ENCODE data around the gene U2SURP.

The U2SURP gene

DNA sequence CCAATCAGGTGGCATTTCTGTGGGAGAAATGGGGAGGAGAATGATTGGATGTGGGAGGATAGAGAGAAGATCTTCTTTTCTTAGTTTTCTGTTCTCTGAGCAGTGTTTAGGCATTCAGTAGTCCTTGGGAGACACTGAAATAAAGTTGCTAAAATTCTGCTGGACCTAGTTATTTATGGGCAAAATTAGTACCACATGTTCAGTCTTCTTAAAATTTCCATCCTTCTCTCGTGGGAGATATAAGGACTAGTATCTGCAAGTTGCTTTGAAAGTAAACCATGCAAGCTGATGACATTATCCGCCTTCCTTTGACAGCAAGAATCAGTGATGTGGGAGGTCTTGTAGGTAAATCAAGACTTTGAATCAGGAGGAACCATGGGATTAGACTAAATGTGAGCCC lies 98.3 kb downstream of the U2SURP start:
- no peaks in the 10 kb centered on the region for H3K36me3 ChIP-seq (ENCODE audit: insufficient read depth)
- H4K20me1 ChIP-seq (ENCODE audit: insufficient read depth): no peaks in the 10 kb centered on the region
- no peak overlapping the region for H3K4me2 ChIP-seq
- no peaks in the 10 kb centered on the region for H3K27me3 ChIP-seq (ENCODE audit: insufficient read depth, low read depth)
- TF ChIP-seq, protein P1, sequence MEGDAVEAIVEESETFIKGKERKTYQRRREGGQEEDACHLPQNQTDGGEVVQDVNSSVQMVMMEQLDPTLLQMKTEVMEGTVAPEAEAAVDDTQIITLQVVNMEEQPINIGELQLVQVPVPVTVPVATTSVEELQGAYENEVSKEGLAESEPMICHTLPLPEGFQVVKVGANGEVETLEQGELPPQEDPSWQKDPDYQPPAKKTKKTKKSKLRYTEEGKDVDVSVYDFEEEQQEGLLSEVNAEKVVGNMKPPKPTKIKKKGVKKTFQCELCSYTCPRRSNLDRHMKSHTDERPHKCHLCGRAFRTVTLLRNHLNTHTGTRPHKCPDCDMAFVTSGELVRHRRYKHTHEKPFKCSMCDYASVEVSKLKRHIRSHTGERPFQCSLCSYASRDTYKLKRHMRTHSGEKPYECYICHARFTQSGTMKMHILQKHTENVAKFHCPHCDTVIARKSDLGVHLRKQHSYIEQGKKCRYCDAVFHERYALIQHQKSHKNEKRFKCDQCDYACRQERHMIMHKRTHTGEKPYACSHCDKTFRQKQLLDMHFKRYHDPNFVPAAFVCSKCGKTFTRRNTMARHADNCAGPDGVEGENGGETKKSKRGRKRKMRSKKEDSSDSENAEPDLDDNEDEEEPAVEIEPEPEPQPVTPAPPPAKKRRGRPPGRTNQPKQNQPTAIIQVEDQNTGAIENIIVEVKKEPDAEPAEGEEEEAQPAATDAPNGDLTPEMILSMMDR (conservative IDR thresholded peaks at IDR 0.05; ENCODE audit: low read depth, low read length): no peak
- H2AFZ ChIP-seq (ENCODE audit: low read depth): no peak overlapping the region
- H3K79me2 ChIP-seq (ENCODE audit: insufficient read depth, low read depth): no peaks in the 10 kb centered on the region
- no peak overlapping the region for H3K4me3 ChIP-seq (IDR thresholded peaks at IDR 0.05; ENCODE audit: insufficient read depth, low read depth, low read length)
- no peak overlapping the region for H3K27ac ChIP-seq
- H3K9ac ChIP-seq: no peak overlapping the region
- no peaks in the 10 kb centered on the region for H3K4me1 ChIP-seq (ENCODE audit: low read depth, poor library complexity, severe bottlenecking)

DNA sequence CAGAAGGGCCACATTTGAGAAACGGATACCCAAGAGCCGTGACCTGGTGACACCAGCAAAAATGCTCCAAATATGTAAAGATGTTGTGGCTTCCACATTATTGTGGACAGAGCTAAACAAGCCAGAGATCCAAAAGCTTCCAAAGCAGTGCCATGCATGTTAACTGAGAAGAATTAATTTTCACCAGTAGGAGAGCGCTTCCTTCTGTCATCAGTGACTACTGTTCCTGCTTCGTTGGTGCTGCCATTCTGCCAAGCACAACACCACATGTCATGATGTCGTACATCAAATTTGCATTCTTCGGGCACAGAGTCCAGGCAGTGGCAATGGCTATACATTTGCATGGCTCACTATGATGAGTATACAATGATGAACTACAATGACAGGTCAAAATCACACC lies 99.1 kb downstream of the U2SURP start:
- no peak overlapping the region for H3K9ac ChIP-seq
- H2AFZ ChIP-seq (ENCODE audit: low read depth): no peak overlapping the region
- H3K4me2 ChIP-seq: no peak overlapping the region
- H3K27ac ChIP-seq: no peak overlapping the region
- H3K27me3 ChIP-seq (ENCODE audit: insufficient read depth, low read depth): no peaks in the 10 kb centered on the region
- no peaks in the 10 kb centered on the region for H3K79me2 ChIP-seq (ENCODE audit: insufficient read depth, low read depth)
- H3K4me3 ChIP-seq (IDR thresholded peaks at IDR 0.05; ENCODE audit: insufficient read depth, low read depth, low read length): no peak overlapping the region
- TF ChIP-seq, protein P1 (conservative IDR thresholded peaks at IDR 0.05; ENCODE audit: low read depth, low read length): no peak
- H3K36me3 ChIP-seq (ENCODE audit: insufficient read depth): no peaks in the 10 kb centered on the region
- H3K4me1 ChIP-seq (ENCODE audit: low read depth, poor library complexity, severe bottlenecking): no peaks in the 10 kb centered on the region
- H4K20me1 ChIP-seq (ENCODE audit: insufficient read depth): no peaks in the 10 kb centered on the region

DNA sequence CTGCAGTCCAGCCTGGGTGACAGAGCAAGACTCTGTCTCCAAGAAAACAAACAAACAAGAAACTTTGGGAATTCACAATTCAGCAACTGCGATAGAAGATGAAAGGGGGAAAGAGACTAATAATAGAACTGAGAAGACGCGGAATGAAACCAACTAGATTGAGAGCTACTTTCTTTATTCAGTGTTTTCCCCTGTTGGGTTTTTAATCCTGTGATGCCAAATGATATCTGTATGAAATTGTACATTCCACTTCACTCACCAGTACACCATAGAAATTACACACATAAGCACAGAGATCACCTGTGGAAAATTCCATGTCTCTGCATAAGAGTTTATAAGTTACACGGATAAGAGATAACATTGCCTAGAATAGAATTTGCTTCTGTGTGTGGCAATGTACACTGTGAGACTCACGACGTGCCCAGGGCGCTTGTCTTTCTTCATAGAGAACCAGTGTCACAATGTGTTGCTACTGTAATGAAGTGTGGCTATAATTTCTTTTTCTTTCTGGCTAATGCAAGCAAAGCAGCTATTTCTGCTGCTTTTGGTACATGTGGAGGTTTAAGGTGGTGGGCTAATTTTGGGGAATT lies 100.5 kb downstream of the U2SURP start:
- no peak overlapping the region for H3K4me2 ChIP-seq
- H3K27me3 ChIP-seq (ENCODE audit: insufficient read depth, low read depth): no peaks in the 10 kb centered on the region; the same call in 1 of the 2 replicates
- no peaks in the 10 kb centered on the region for H3K36me3 ChIP-seq (ENCODE audit: insufficient read depth)
- H3K27ac ChIP-seq: no peak overlapping the region
- H3K4me1 ChIP-seq (ENCODE audit: low read depth, poor library complexity, severe bottlenecking): no peaks in the 10 kb centered on the region
- H3K9ac ChIP-seq: no peak overlapping the region
- H3K79me2 ChIP-seq (ENCODE audit: insufficient read depth, low read depth): no peaks in the 10 kb centered on the region
- H4K20me1 ChIP-seq (ENCODE audit: insufficient read depth): no peaks in the 10 kb centered on the region
- H2AFZ ChIP-seq (ENCODE audit: low read depth): no peak overlapping the region
- TF ChIP-seq, protein P1 (conservative IDR thresholded peaks at IDR 0.05; ENCODE audit: low read depth, low read length): no peak
- H3K4me3 ChIP-seq (IDR thresholded peaks at IDR 0.05; ENCODE audit: insufficient read depth, low read depth, low read length): no peak overlapping the region

DNA sequence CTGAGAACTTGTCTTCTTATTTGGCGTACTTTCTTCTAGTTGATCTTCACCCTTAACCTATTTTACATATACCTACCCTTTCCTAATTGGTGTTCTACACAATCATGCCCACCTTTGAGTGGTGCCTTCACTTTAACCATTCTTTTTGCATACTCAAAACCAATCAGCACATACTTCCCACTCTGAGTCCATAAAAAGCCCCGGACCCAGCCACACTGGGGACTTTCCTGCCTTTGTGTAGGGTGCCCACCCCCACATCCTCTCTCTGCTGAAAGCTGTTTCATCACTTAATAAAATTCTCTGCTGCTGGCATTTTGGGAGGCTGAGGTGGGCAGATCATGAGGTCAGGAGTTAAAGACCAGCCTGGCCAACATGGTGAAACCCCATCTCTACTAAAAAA lies 102.3 kb downstream of the U2SURP start:
- Histone ChIP-seq H3K4me1 (ENCODE audit: low read depth, poor library complexity, severe bottlenecking) (no peaks in the 10 kb centered on the region), H2AFZ (ENCODE audit: low read depth) (no peak overlapping the region), H3K79me2 (ENCODE audit: insufficient read depth, low read depth) (no peaks in the 10 kb centered on the region), H4K20me1 (ENCODE audit: insufficient read depth) (no peaks in the 10 kb centered on the region), H3K27me3 (ENCODE audit: insufficient read depth, low read depth) (no peaks in the 10 kb centered on the region; the same call in 1 of the 2 replicates), H3K36me3 (ENCODE audit: insufficient read depth) (no peaks in the 10 kb centered on the region), H3K4me2 (no peak overlapping the region), H3K9ac (no peak overlapping the region), H3K4me3 (IDR thresholded peaks at IDR 0.05; ENCODE audit: insufficient read depth, low read depth, low read length) (no peak overlapping the region), H3K27ac (no peak overlapping the region)
- TF ChIP-seq, protein P1 (conservative IDR thresholded peaks at IDR 0.05; ENCODE audit: low read depth, low read length): no peak
